IMR-90 (cell line): Measurements from ENCODE around the gene ERMAP.

Source experiments
- BHLHE40 ChIP-seq: fragments of 150-350 bp; IDR thresholded peaks from 2 replicates; pipeline ENCODE4 v1.6.1; 2016; ENCODE audit warnings: mild to moderate bottlenecking, low read depth, low read length
- CHD1 ChIP-seq: IDR thresholded peaks from 2 replicates; pipeline ENCODE4 v1.6.1; 2012; ENCODE audit warnings: low read depth, low read length, improper control_type of control experiment
- MAFK ChIP-seq: IDR thresholded peaks from 2 replicates; pipeline ENCODE4 v1.6.1; 2012; ENCODE audit warnings: low read depth, low read length, improper control_type of control experiment
- MXI1 ChIP-seq: IDR thresholded peaks from 2 replicates; pipeline ENCODE4 v1.6.1; 2012; ENCODE audit warnings: low read depth, mild to moderate bottlenecking, low read length, moderate library complexity, borderline replicate concordance
- POLR2A ChIP-seq: IDR thresholded peaks from 2 replicates; pipeline ENCODE4 v1.6.1; 2012; ENCODE audit warnings: mild to moderate bottlenecking, low read depth, low read length
- RAD21 ChIP-seq: IDR thresholded peaks from 2 replicates; pipeline ENCODE4 v1.6.1; 2012; ENCODE audit warnings: low read length, improper control_type of control experiment
- RCOR1 ChIP-seq: IDR thresholded peaks from 2 replicates; pipeline ENCODE4 v1.6.1; 2012; ENCODE audit warnings: mild to moderate bottlenecking, low read length, improper control_type of control experiment; ENCODE audit not compliant: insufficient replicate concordance
- RFX5 ChIP-seq: IDR thresholded peaks from 2 replicates; pipeline ENCODE4 v1.8.0; 2012; ENCODE audit warnings: low read depth, mild to moderate bottlenecking, low read length, moderate library complexity
- SMC3 ChIP-seq: fragments of 150-350 bp; IDR thresholded peaks from 2 replicates; pipeline ENCODE4 v1.6.1; 2016; ENCODE audit warnings: low read depth, mild to moderate bottlenecking, antibody characterized with exemption, low read length, moderate library complexity
- TF ChIP-seq, protein P1 (sequence below): fragments of 150-350 bp; IDR thresholded peaks from 2 replicates; pipeline ENCODE4 v1.6.1; 2017; ENCODE audit warnings: mild to moderate bottlenecking, antibody characterized with exemption, low read length, low read depth
- TF ChIP-seq, protein P2 (sequence below): conservative IDR thresholded peaks from 2 replicates; pipeline ENCODE4 v1.5.1; 2012; ENCODE audit warnings: mild to moderate bottlenecking, low read depth, low read length, improper control_type of control experiment

- TF ChIP-seq MAFK (no peak), MXI1 (no peak), POLR2A (no peak), SMC3 (no peak), RFX5 (no peak), RAD21 (no peak), RCOR1 (no peak), BHLHE40 (no peak), CHD1 (no peak)
- TF ChIP-seq, protein P1, sequence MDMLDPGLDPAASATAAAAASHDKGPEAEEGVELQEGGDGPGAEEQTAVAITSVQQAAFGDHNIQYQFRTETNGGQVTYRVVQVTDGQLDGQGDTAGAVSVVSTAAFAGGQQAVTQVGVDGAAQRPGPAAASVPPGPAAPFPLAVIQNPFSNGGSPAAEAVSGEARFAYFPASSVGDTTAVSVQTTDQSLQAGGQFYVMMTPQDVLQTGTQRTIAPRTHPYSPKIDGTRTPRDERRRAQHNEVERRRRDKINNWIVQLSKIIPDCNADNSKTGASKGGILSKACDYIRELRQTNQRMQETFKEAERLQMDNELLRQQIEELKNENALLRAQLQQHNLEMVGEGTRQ: no peak
- TF ChIP-seq, protein P2, sequence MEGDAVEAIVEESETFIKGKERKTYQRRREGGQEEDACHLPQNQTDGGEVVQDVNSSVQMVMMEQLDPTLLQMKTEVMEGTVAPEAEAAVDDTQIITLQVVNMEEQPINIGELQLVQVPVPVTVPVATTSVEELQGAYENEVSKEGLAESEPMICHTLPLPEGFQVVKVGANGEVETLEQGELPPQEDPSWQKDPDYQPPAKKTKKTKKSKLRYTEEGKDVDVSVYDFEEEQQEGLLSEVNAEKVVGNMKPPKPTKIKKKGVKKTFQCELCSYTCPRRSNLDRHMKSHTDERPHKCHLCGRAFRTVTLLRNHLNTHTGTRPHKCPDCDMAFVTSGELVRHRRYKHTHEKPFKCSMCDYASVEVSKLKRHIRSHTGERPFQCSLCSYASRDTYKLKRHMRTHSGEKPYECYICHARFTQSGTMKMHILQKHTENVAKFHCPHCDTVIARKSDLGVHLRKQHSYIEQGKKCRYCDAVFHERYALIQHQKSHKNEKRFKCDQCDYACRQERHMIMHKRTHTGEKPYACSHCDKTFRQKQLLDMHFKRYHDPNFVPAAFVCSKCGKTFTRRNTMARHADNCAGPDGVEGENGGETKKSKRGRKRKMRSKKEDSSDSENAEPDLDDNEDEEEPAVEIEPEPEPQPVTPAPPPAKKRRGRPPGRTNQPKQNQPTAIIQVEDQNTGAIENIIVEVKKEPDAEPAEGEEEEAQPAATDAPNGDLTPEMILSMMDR: no peak
These were observed 30.2 kb downstream of the ERMAP start for GRCh38 chr1:42847111-42847595.
